Loucy (cell line): ENCODE results near the gene RPS6KA2.

Source experiments
- H2AFZ ChIP-seq: fragments of 200-600 bp; sonication (generic); 2 replicates; pipeline ENCODE4 v1.6.0; 2016; ENCODE audit warnings: antibody characterized with exemption, mild to moderate bottlenecking, low read length, moderate library complexity
- H3F3A ChIP-seq: fragments of 200-600 bp; 2 replicates; pipeline ENCODE4 v1.6.0; 2016; ENCODE audit warnings: antibody characterized with exemption, low read depth, mild to moderate bottlenecking
- H3K27me3 ChIP-seq: fragments of 200-600 bp; sonication (generic); 2 replicates; pipeline ENCODE4 v1.6.1; 2014; ENCODE audit warnings: low read length, mild to moderate bottlenecking; ENCODE audit not compliant: insufficient read depth, poor library complexity, severe bottlenecking
- H3K36me3 ChIP-seq: fragments of 200-600 bp; sonication (generic); 2 replicates; pipeline ENCODE4 v1.6.1; 2016; ENCODE audit warnings: low read length; ENCODE audit not compliant: insufficient read depth
- H3K4me1 ChIP-seq: fragments of 200-600 bp; sonication (generic); 2 replicates; pipeline ENCODE4 v1.5.1; 2014; ENCODE audit warnings: low read length, mild to moderate bottlenecking; ENCODE audit not compliant: insufficient read depth, poor library complexity, severe bottlenecking
- H3K4me2 ChIP-seq: fragments of 200-600 bp; sonication (generic); 2 replicates; pipeline ENCODE4 v1.6.0; 2014; ENCODE audit warnings: antibody characterized with exemption, low read length, low read depth, mild to moderate bottlenecking; ENCODE audit not compliant: poor library complexity, severe bottlenecking
- H3K4me3 ChIP-seq: fragments of 200-600 bp; sonication (generic); 2 replicates; pipeline ENCODE4 v1.5.1; 2014; ENCODE audit warnings: low read length, mild to moderate bottlenecking, mixed read lengths; ENCODE audit not compliant: poor library complexity, severe bottlenecking
- H3K79me2 ChIP-seq: fragments of 200-600 bp; sonication (generic); 2 replicates; pipeline ENCODE4 v1.6.1; 2014; ENCODE audit warnings: low read length; ENCODE audit not compliant: insufficient read depth
- H3K9ac ChIP-seq: fragments of 200-600 bp; sonication (generic); 2 replicates; pipeline ENCODE4 v1.6.0; 2014; ENCODE audit warnings: mild to moderate bottlenecking, low read depth, low read length, moderate library complexity; ENCODE audit not compliant: poor library complexity, severe bottlenecking
- H3K9me2 ChIP-seq: fragments of 200-600 bp; sonication (generic); replicated peaks from 2 replicates; pipeline ENCODE4 v1.6.1; 2016; ENCODE audit warnings: low read depth, low read length, mixed read lengths
- H3K9me3 ChIP-seq: fragments of 200-600 bp; sonication (generic); 2 replicates; pipeline ENCODE4 v1.6.1; 2014; ENCODE audit warnings: mild to moderate bottlenecking, antibody characterized with exemption, low read length, low read depth; ENCODE audit not compliant: insufficient read depth
- H4K20me1 ChIP-seq: fragments of 200-600 bp; sonication (generic); 2 replicates; pipeline ENCODE4 v1.6.0; 2014; ENCODE audit warnings: antibody characterized with exemption, low read length, mild to moderate bottlenecking; ENCODE audit not compliant: insufficient read depth, poor library complexity, severe bottlenecking
- EZH2phosphoT487 ChIP-seq: fragments of 200-600 bp; IDR thresholded peaks from 2 replicates; pipeline ENCODE4 v1.6.1; 2018; ENCODE audit warnings: antibody characterized with exemption, mild to moderate bottlenecking, moderate library complexity, borderline replicate concordance
- TF ChIP-seq, protein P1 (sequence below): fragments of 200-600 bp; sonication (generic); conservative IDR thresholded peaks from 2 replicates; pipeline ENCODE4 v1.5.1; 2014; ENCODE audit warnings: mild to moderate bottlenecking, antibody characterized with exemption, low read length

The RPS6KA2 gene

DNA sequence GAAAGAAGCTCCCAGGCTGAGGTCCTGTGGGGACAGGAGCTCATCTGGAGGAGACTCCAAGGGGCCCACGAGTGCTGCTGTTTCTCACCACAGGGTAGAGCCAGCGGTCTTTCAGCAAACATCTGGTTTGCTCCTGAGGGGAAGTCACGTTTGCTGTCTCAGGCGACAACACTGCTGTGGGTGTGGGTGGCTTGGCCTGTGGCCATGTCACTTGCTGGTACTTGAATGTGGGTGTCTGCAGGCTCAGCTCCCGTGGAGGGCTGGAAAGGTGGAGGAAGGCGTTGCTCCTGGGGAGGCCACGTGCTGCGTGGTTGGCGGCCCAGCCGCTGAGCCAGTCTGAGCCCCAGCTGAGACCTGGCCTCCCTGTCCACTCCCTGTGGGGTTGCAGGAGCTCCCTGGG lies 191.5 kb downstream of the RPS6KA2 start:
- no peaks in the 10 kb centered on the region for H3K79me2 ChIP-seq
- no peaks in the 10 kb centered on the region for H3K9me3 ChIP-seq
- H3K27me3 ChIP-seq, result no peaks in the 10 kb centered on the region
- H3K9me2 ChIP-seq, result no peaks in the 10 kb centered on the region
- peaks cover 2% of the 10 kb centered on the region; the same call in 1 of the 2 replicates for H3F3A ChIP-seq
- H3K9ac ChIP-seq, result peak overlapping the region; percentile 51
- TF ChIP-seq, protein P1, sequence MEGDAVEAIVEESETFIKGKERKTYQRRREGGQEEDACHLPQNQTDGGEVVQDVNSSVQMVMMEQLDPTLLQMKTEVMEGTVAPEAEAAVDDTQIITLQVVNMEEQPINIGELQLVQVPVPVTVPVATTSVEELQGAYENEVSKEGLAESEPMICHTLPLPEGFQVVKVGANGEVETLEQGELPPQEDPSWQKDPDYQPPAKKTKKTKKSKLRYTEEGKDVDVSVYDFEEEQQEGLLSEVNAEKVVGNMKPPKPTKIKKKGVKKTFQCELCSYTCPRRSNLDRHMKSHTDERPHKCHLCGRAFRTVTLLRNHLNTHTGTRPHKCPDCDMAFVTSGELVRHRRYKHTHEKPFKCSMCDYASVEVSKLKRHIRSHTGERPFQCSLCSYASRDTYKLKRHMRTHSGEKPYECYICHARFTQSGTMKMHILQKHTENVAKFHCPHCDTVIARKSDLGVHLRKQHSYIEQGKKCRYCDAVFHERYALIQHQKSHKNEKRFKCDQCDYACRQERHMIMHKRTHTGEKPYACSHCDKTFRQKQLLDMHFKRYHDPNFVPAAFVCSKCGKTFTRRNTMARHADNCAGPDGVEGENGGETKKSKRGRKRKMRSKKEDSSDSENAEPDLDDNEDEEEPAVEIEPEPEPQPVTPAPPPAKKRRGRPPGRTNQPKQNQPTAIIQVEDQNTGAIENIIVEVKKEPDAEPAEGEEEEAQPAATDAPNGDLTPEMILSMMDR, result peak; percentile 66
- TF ChIP-seq EZH2phosphoT487, result no peak
- peak overlapping the region; percentile 32; the same call in 1 of the 2 replicates for H2AFZ ChIP-seq
- peaks cover 68% of the 10 kb centered on the region for H3K4me1 ChIP-seq
- H3K4me3 ChIP-seq, result peak overlapping the region; percentile 12
- no peaks in the 10 kb centered on the region for H4K20me1 ChIP-seq
- peak overlapping the region; percentile 47 for H3K4me2 ChIP-seq
- H3K36me3 ChIP-seq, result no peaks in the 10 kb centered on the region

DNA sequence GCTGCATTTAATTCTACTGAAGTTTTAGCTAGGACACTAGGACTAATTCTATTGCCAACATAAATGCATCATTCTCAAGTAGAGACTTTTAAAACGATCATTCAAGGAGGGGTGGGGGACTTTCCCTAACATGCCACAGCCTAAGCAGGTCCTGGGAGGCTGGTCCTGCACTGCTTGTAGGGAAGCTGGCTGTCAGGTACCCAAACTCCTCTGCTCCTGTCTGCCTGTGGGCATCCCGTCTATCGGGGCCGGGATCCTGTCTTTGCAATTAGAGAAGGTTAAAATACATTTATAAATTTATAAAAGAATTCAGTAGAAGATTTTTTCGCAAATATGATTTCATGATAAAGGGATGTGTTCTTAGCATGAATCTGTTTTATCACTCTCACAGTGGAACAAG lies 192.7 kb downstream of the RPS6KA2 start:
- Histone ChIP-seq H3K4me2 (peak overlapping the region; percentile 47), H3K4me3 (peak overlapping the region; percentile 12), H3K9me3 (no peaks in the 10 kb centered on the region), H3K9me2 (no peaks in the 10 kb centered on the region), H2AFZ (no peak overlapping the region), H3F3A (peaks cover 2% of the 10 kb centered on the region; the same call in 1 of the 2 replicates), H4K20me1 (no peaks in the 10 kb centered on the region), H3K27me3 (no peaks in the 10 kb centered on the region), H3K4me1 (peaks cover 55% of the 10 kb centered on the region), H3K36me3 (no peaks in the 10 kb centered on the region), H3K9ac (peak overlapping the region; percentile 51), H3K79me2 (no peaks in the 10 kb centered on the region)
- TF ChIP-seq, protein P1, result no peak
- TF ChIP-seq EZH2phosphoT487, result no peak

DNA sequence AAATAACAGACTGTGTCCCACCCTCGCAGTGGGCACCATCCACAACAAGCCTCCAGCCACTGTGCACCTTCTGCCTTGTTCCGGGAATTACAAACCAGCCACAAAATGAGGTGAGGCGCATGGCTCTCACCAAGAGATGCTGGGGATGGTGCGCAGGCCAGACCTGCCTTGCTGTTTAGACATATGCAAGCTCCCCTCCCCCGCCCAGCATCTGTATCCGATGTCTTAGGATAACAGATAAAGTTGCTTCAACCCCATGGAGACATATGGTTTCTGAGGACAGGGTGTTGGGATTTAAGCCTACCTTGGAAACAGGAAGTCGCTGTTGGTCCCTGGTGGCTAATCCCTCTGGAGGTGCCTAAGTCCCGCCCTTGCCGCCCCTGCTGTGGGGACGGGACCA lies 194.0 kb downstream of the RPS6KA2 start:
- no peaks in the 10 kb centered on the region for H3K9me3 ChIP-seq
- H3K4me1 ChIP-seq, result peaks cover 44% of the 10 kb centered on the region
- H2AFZ ChIP-seq, result no peak overlapping the region
- no peak for TF ChIP-seq EZH2phosphoT487
- TF ChIP-seq, protein P1, result no peak
- H3K79me2 ChIP-seq, result no peaks in the 10 kb centered on the region
- H3F3A ChIP-seq, result peaks cover 2% of the 10 kb centered on the region; the same call in 1 of the 2 replicates
- no peak overlapping the region for H3K9ac ChIP-seq
- no peak overlapping the region for H3K4me2 ChIP-seq
- no peaks in the 10 kb centered on the region for H3K36me3 ChIP-seq
- H3K4me3 ChIP-seq, result no peak overlapping the region
- no peaks in the 10 kb centered on the region for H3K27me3 ChIP-seq
- H3K9me2 ChIP-seq, result no peaks in the 10 kb centered on the region
- no peaks in the 10 kb centered on the region for H4K20me1 ChIP-seq
